SK-N-SH (cell line): ENCODE measurements around the gene CAPSL. TPM values are rescaled to one million over a fixed set of nuclear protein-coding genes. Genes with fewer than 3 reads are reported as not detected.

Source experiments
- CTCF ChIA-PET: fragments of 300-600, 350-600 bp; formaldehyde crosslinking; extraction: SDS; loops from one replicate; lab custom pipeline; 2021; lab: Yijun Ruan, JAX
- POLR2A ChIA-PET: fragments of 350-600 bp; sonication (Branson Sonifier 250); formaldehyde crosslinking; extraction: SDS; loops from one replicate; lab custom pipeline; 2020; ENCODE audit warnings: antibody characterized with exemption, inconsistent platforms; lab: Yijun Ruan, JAX
- DNase-seq: peaks from one replicate; pipeline ENCODE4 v3.0.0; 2012
- H2AFZ ChIP-seq: fragments of 200-600 bp; sonication (generic); 2 replicates; pipeline ENCODE4 v1.8.1; 2016; ENCODE audit warnings: antibody characterized with exemption, mild to moderate bottlenecking, low read depth
- H3F3A ChIP-seq: fragments of 200-600 bp; sonication (generic); replicated peaks from 2 replicates; pipeline ENCODE3; 2016; ENCODE audit warnings: antibody characterized with exemption, mild to moderate bottlenecking; ENCODE audit not compliant: insufficient read depth
- H3K27ac ChIP-seq, 2 experiments: fragments of 200-500 bp in 1 of 2; fragments of 200-600 bp in 1 of 2; sonication (Bioruptor generic) in 1 of 2; sonication (generic), shearing (Covaris generic) in 1 of 2; 2 replicates each; pipeline versions ENCODE4 v1.5.1 to v1.6.1; 2014 to 2016; ENCODE audit warnings: low read depth in 2 of 2, inconsistent platforms in 1 of 2, low read length in 1 of 2, mild to moderate bottlenecking in 1 of 2, mixed read lengths in 1 of 2
- H3K27me3 ChIP-seq: fragments of 200-600 bp; sonication (generic), shearing (Covaris generic); 2 replicates; pipeline ENCODE4 v1.6.1; 2016; ENCODE audit warnings: mixed run types; ENCODE audit not compliant: insufficient read depth
- H3K36me3 ChIP-seq, 2 experiments: fragments of 200-500 bp in 1 of 2; fragments of 200-600 bp in 1 of 2; sonication (Bioruptor generic) in 1 of 2; sonication (generic) in 1 of 2; replicated peaks in 1 of 2; 2 replicates each; pipeline versions ENCODE3 to v1.5.1; 2014 to 2016; ENCODE audit warnings: low read length in 1 of 2, mild to moderate bottlenecking in 1 of 2; ENCODE audit not compliant: insufficient read depth in 2 of 2, control insufficient read depth in 1 of 2
- H3K4me1 ChIP-seq, 2 experiments: fragments of 200-500 bp in 1 of 2; fragments of 200-600 bp in 1 of 2; sonication (Bioruptor generic) in 1 of 2; sonication (generic), shearing (Covaris generic) in 1 of 2; 2 replicates each; pipeline versions ENCODE4 v1.5.1 to v1.6.1; 2014 to 2016; ENCODE audit warnings: low read depth in 1 of 2, low read length in 1 of 2, mixed run types in 1 of 2; ENCODE audit not compliant: insufficient read depth in 2 of 2, control insufficient read depth in 1 of 2
- H3K4me2 ChIP-seq: fragments of 200-600 bp; sonication (generic), shearing (Covaris generic); 2 replicates; pipeline ENCODE4 v1.6.1; 2017; ENCODE audit warnings: mixed run types
- H3K4me3 ChIP-seq, 2 experiments: fragments of 200-500 bp in 1 of 2; fragments of 200-600 bp in 1 of 2; sonication (Bioruptor generic) in 1 of 2; sonication (generic), shearing (Covaris generic) in 1 of 2; 2 replicates each; pipeline versions ENCODE4 v1.5.1 to v1.8.1; 2014 to 2016; ENCODE audit warnings: low read depth in 2 of 2, inconsistent platforms in 1 of 2, low read length in 1 of 2, mild to moderate bottlenecking in 1 of 2, mixed read lengths in 1 of 2, moderate library complexity in 1 of 2
- H3K79me2 ChIP-seq: fragments of 200-600 bp; sonication (generic); 2 replicates; pipeline ENCODE4 v1.8.1; 2017; ENCODE audit warnings: mild to moderate bottlenecking; ENCODE audit not compliant: insufficient read depth
- H3K9ac ChIP-seq: fragments of 200-600 bp; sonication (generic); 2 replicates; pipeline ENCODE4 v1.6.1; 2017; ENCODE audit warnings: mixed run types
- H3K9me2 ChIP-seq: fragments of 200-600 bp; sonication (generic); 2 replicates; pipeline ENCODE4 v1.6.1; 2017; ENCODE audit warnings: mixed run types
- H3K9me3 ChIP-seq: fragments of 200-600 bp; sonication (generic); 2 replicates; pipeline ENCODE4 v1.6.1; 2017; ENCODE audit warnings: mixed run types, mild to moderate bottlenecking, moderate library complexity
- H4K20me1 ChIP-seq: fragments of 200-600 bp; sonication (generic); 2 replicates; pipeline ENCODE4 v1.6.1; 2017; ENCODE audit warnings: mild to moderate bottlenecking, mixed run types; ENCODE audit not compliant: insufficient read depth
- CHD2 ChIP-seq: fragments of 150-350 bp; IDR thresholded peaks from 2 replicates; pipeline ENCODE4 v1.6.1; 2018; ENCODE audit warnings: low read length; ENCODE audit not compliant: partially characterized antibody
- ELF1 ChIP-seq: IDR thresholded peaks from 2 replicates; pipeline ENCODE4 v1.4.0; 2012
- EP300 ChIP-seq, 2 experiments: IDR thresholded peaks; 2 replicates each; pipeline versions ENCODE4 v1.4.0 to v1.6.1; 2012; ENCODE audit warnings: borderline replicate concordance in 1 of 2, low read depth in 1 of 2, low read length in 1 of 2
- EZH2phosphoT487 ChIP-seq: fragments of 200-600 bp; sonication (generic); IDR thresholded peaks from 2 replicates; pipeline ENCODE4 v1.6.1; 2017; ENCODE audit warnings: low read depth, mixed run types, mild to moderate bottlenecking, antibody characterized with exemption, moderate library complexity, borderline replicate concordance
- FOSL2 ChIP-seq: IDR thresholded peaks from 2 replicates; pipeline ENCODE4 v1.4.0; 2012; ENCODE audit warnings: low read depth, mild to moderate bottlenecking, moderate library complexity, borderline replicate concordance
- FOXM1 ChIP-seq: IDR thresholded peaks from 2 replicates; pipeline ENCODE4 v1.4.0; 2012; ENCODE audit warnings: low read depth, mild to moderate bottlenecking
- JUND ChIP-seq: IDR thresholded peaks from 2 replicates; pipeline ENCODE4 v1.4.0; 2012
- MEF2A ChIP-seq: IDR thresholded peaks from 2 replicates; pipeline ENCODE4 v1.4.0; 2012; ENCODE audit warnings: low read depth, borderline replicate concordance
- MXI1 ChIP-seq: IDR thresholded peaks from 2 replicates; pipeline ENCODE4 v1.6.1; 2012; ENCODE audit warnings: mild to moderate bottlenecking, low read depth, low read length, improper control_type of control experiment
- NFIC ChIP-seq: IDR thresholded peaks from 2 replicates; pipeline ENCODE4 v1.4.0; 2012; ENCODE audit warnings: borderline replicate concordance
- NRF1 ChIP-seq: IDR thresholded peaks from 2 replicates; pipeline ENCODE4 v1.6.1; 2012; ENCODE audit warnings: low read depth, mild to moderate bottlenecking, low read length
- POLR2AphosphoS5 ChIP-seq: IDR thresholded peaks from 2 replicates; pipeline ENCODE4 v1.6.1; 2012; ENCODE audit warnings: low read depth, low read length
- RAD21 ChIP-seq: IDR thresholded peaks from 2 replicates; pipeline ENCODE4 v1.6.1; 2012; ENCODE audit warnings: mild to moderate bottlenecking, low read length
- RXRA ChIP-seq: IDR thresholded peaks from 2 replicates; pipeline ENCODE4 v1.4.0; 2012; ENCODE audit warnings: low read depth, mild to moderate bottlenecking, borderline replicate concordance
- SIN3A ChIP-seq: IDR thresholded peaks from 2 replicates; pipeline ENCODE4 v1.6.1; 2012; ENCODE audit warnings: low read depth, mild to moderate bottlenecking, low read length, moderate library complexity, borderline replicate concordance
- TAF1 ChIP-seq: IDR thresholded peaks from 2 replicates; pipeline ENCODE4 v1.6.1; 2012; ENCODE audit warnings: low read depth, mild to moderate bottlenecking, low read length, moderate library complexity, borderline replicate concordance
- TCF12 ChIP-seq: IDR thresholded peaks from 2 replicates; pipeline ENCODE4 v1.4.0; 2012
- TEAD4 ChIP-seq: IDR thresholded peaks from 2 replicates; pipeline ENCODE4 v1.4.0; 2012; ENCODE audit warnings: mild to moderate bottlenecking, borderline replicate concordance; ENCODE audit not compliant: insufficient read depth
- YY1 ChIP-seq: IDR thresholded peaks from 2 replicates; pipeline ENCODE4 v1.4.0; 2012; ENCODE audit warnings: low read depth, mild to moderate bottlenecking
- WGBS: methylation state at CpG from one replicate; pipeline ENCODE4 v1.1.6; 2017; ENCODE audit warnings: low lambda C conversion rate; 5-methylcytosine and 5-hydroxymethylcytosine counted together
- polyA plus RNA-seq, 3 experiments: library from polyadenylated mRNA; depleted of rRNA; stranded (reverse); fragments of >200 nt; gene quantifications; 2 replicates each; pipeline ENCODE4 v1.2.3, GENCODE V29; 2012
- TF ChIP-seq, protein P1 (sequence below): fragments of 200-600 bp; sonication (generic); IDR thresholded peaks from 2 replicates; pipeline ENCODE4 v1.6.1; 2017; ENCODE audit warnings: antibody characterized with exemption, mild to moderate bottlenecking, moderate library complexity
- TF ChIP-seq, protein P2 (sequence below): IDR thresholded peaks from 2 replicates; pipeline ENCODE4; 2012
- TF ChIP-seq, protein P3 (sequence below): IDR thresholded peaks from 2 replicates; pipeline ENCODE4 v1.4.0; 2012; ENCODE audit warnings: low read depth, borderline replicate concordance
- TF ChIP-seq, protein P4 (sequence below): IDR thresholded peaks from 2 replicates; pipeline ENCODE4 v1.4.0; 2012; ENCODE audit warnings: low read depth, borderline replicate concordance
- TF ChIP-seq, protein P5 (sequence below): IDR thresholded peaks from 2 replicates; pipeline ENCODE4 v1.4.0; 2012; ENCODE audit warnings: low read depth

The CAPSL gene
- polyA plus RNA-seq, 1 of the 3 experiments (the other 2 are of a cell fraction) = 0.23 TPM

DNA sequence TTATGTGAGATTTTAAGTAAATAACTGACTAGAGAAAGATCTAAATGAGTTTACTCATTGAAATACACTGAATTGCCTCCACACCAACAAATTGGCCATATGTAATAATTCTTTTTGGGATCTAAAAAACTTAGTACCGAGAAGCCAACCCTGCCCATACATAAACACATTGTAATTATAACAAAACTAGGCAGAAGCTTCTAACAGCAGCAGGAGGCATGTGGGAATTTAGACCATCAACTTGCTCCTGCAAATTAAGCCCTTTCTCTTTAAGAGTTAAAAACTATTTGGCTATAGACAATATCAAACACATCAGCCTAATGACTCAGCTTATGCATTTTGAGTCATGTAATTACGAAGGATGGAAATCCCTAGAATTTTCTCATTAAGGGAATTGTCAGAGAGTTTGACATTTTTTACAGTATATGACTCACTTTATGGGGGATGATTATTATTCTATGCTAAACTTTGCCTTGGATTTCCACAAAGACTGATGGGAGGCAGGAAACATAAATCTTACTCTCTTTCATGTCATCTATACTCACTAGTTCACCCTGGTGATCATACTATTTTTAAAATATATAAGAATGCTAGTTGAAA is 80.7 kb downstream of the CAPSL start:
- peak overlapping the region; percentile 61; the same call in 1 of the 2 replicates for H3K4me2 ChIP-seq
- 14% methylated on average over 2 of the region's 2 CpGs for WGBS
- peaks cover 0 to 38% of the 10 kb centered on the region in 2 experiments; a peak in 2 of 4 replicates for H3K4me1 ChIP-seq
- H3F3A ChIP-seq = peaks cover 21% of the 10 kb centered on the region
- H3K9me2 ChIP-seq = no peaks in the 10 kb centered on the region
- ChIA-PET CTCF (no interaction called here), POLR2A (no interaction called here)
- peak; percentile 66; the same call in 1 of the 2 replicates for TF ChIP-seq POLR2AphosphoS5
- peak; percentile 65; the same call in 1 of the 2 replicates for TF ChIP-seq FOXM1
- peak; percentile 82 for TF ChIP-seq TCF12
- no peak for TF ChIP-seq YY1
- peak; percentile 59 for TF ChIP-seq RXRA
- peak; percentile 90 for TF ChIP-seq TEAD4
- peak; percentile 97 for TF ChIP-seq FOSL2
- no peak for TF ChIP-seq EZH2phosphoT487
- no peak for TF ChIP-seq SIN3A
- TF ChIP-seq RAD21 = no peak
- TF ChIP-seq, protein P1, sequence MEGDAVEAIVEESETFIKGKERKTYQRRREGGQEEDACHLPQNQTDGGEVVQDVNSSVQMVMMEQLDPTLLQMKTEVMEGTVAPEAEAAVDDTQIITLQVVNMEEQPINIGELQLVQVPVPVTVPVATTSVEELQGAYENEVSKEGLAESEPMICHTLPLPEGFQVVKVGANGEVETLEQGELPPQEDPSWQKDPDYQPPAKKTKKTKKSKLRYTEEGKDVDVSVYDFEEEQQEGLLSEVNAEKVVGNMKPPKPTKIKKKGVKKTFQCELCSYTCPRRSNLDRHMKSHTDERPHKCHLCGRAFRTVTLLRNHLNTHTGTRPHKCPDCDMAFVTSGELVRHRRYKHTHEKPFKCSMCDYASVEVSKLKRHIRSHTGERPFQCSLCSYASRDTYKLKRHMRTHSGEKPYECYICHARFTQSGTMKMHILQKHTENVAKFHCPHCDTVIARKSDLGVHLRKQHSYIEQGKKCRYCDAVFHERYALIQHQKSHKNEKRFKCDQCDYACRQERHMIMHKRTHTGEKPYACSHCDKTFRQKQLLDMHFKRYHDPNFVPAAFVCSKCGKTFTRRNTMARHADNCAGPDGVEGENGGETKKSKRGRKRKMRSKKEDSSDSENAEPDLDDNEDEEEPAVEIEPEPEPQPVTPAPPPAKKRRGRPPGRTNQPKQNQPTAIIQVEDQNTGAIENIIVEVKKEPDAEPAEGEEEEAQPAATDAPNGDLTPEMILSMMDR = no peak
- TF ChIP-seq NFIC = peak; percentile 65; the same call in 1 of the 2 replicates
- no peak for TF ChIP-seq TAF1
- TF ChIP-seq MXI1 = no peak
- no peak for TF ChIP-seq CHD2
- TF ChIP-seq, protein P2, sequence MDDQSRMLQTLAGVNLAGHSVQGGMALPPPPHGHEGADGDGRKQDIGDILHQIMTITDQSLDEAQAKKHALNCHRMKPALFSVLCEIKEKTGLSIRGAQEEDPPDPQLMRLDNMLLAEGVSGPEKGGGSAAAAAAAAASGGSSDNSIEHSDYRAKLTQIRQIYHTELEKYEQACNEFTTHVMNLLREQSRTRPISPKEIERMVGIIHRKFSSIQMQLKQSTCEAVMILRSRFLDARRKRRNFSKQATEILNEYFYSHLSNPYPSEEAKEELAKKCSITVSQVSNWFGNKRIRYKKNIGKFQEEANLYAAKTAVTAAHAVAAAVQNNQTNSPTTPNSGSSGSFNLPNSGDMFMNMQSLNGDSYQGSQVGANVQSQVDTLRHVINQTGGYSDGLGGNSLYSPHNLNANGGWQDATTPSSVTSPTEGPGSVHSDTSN = peak; percentile 88
- TF ChIP-seq ELF1 = peak; percentile 21; the same call in 1 of the 2 replicates
- TF ChIP-seq, protein P3, sequence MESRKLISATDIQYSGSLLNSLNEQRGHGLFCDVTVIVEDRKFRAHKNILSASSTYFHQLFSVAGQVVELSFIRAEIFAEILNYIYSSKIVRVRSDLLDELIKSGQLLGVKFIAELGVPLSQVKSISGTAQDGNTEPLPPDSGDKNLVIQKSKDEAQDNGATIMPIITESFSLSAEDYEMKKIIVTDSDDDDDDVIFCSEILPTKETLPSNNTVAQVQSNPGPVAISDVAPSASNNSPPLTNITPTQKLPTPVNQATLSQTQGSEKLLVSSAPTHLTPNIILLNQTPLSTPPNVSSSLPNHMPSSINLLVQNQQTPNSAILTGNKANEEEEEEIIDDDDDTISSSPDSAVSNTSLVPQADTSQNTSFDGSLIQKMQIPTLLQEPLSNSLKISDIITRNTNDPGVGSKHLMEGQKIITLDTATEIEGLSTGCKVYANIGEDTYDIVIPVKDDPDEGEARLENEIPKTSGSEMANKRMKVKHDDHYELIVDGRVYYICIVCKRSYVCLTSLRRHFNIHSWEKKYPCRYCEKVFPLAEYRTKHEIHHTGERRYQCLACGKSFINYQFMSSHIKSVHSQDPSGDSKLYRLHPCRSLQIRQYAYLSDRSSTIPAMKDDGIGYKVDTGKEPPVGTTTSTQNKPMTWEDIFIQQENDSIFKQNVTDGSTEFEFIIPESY = no peak
- TF ChIP-seq EP300 (IDR thresholded peaks at IDR 0.05; ENCODE audit: borderline replicate concordance in 1 of 2, low read depth in 1 of 2, low read length in 1 of 2) = peak in 1 of 2 experiments; percentile 89; a peak in 2 of 4 replicates
- TF ChIP-seq MEF2A = peak; percentile 52; the same call in 1 of the 2 replicates
- no peak for TF ChIP-seq NRF1
- TF ChIP-seq, protein P4, sequence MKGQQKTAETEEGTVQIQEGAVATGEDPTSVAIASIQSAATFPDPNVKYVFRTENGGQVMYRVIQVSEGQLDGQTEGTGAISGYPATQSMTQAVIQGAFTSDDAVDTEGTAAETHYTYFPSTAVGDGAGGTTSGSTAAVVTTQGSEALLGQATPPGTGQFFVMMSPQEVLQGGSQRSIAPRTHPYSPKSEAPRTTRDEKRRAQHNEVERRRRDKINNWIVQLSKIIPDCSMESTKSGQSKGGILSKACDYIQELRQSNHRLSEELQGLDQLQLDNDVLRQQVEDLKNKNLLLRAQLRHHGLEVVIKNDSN = no peak
- peak; percentile 93 for TF ChIP-seq JUND
- TF ChIP-seq, protein P5, sequence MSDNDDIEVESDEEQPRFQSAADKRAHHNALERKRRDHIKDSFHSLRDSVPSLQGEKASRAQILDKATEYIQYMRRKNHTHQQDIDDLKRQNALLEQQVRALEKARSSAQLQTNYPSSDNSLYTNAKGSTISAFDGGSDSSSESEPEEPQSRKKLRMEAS = peak; percentile 44; the same call in 1 of the 2 replicates
- H3K4me3 ChIP-seq = peak overlapping the region in 1 of 2 experiments; percentile 13; a peak in 2 of 4 replicates
- peak overlapping the region; percentile 52; the same call in 1 of the 2 replicates for H2AFZ ChIP-seq
- no peaks in the 10 kb centered on the region for H4K20me1 ChIP-seq
- no peaks in the 10 kb centered on the region for H3K36me3 ChIP-seq
- H3K9ac ChIP-seq = peak overlapping the region; percentile 51; the same call in 1 of the 2 replicates
- no peak for DNase-seq
- no peaks in the 10 kb centered on the region for H3K9me3 ChIP-seq
- H3K27me3 ChIP-seq = no peaks in the 10 kb centered on the region
- peaks cover 6% of the 10 kb centered on the region; the same call in 1 of the 2 replicates for H3K79me2 ChIP-seq
- peak overlapping the region; percentile 55 to 87; a peak in 3 of 4 replicates for H3K27ac ChIP-seq
